Omental fat pad (tissue), 4 donors: ENCODE results near the gene RCSD1. TPM values are rescaled to one million over a fixed set of nuclear protein-coding genes. Genes with fewer than 3 reads are reported as not detected.

Experiments
- ATAC-seq: fragments of 150-250 bp; one replicate; pipeline ENCODE4 v1.9.1; 2016; ENCODE audit warnings: mild to moderate bottlenecking, moderate library complexity; ENCODE audit not compliant: low FRiP score
- DNase-seq: peaks from one replicate; pipeline ENCODE4 v3.0.0-alpha.2; 2019; ENCODE audit warnings: low spot score
- total RNA-seq, 4 donors: library from RNA; depleted of rRNA; stranded (reverse); fragments of >200 nt; gene quantifications; one replicate each; pipeline ENCODE4 v1.1.0, GENCODE V29; 2016
- TF ChIP-seq, protein P1 (sequence below), 3 donors: fragments of 450-650 bp; IDR thresholded peaks; one replicate each; pipeline ENCODE4 v1.5.1; 2016 to 2017; ENCODE audit warnings: antibody characterized with exemption in 3 of 3, mild to moderate bottlenecking in 3 of 3, moderate library complexity in 2 of 3

RCSD1 gene
- total RNA-seq, 4 donors from 2014 or later, result 11.3 to 37.5 (median 16.2) TPM

DNA sequence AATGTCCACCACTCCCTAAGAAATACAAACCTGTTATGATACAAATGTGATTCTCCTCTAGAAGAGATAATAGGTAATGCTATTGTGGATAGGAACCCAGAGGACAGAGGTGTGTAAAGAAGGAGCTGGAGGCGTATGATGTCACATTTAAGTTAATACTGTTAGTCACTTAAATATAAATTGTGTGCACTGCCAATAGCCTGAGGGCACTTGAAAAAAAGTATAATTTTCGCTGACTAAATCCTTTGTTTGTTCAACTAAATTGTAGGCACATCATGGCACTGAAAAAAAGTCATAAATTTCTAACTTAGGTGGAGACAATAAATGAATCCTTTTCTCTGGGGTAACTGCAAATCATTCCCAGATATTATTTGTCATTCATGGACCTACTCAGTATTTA, 4.4 kb downstream of the RCSD1 start:
- TF ChIP-seq, protein P1, sequence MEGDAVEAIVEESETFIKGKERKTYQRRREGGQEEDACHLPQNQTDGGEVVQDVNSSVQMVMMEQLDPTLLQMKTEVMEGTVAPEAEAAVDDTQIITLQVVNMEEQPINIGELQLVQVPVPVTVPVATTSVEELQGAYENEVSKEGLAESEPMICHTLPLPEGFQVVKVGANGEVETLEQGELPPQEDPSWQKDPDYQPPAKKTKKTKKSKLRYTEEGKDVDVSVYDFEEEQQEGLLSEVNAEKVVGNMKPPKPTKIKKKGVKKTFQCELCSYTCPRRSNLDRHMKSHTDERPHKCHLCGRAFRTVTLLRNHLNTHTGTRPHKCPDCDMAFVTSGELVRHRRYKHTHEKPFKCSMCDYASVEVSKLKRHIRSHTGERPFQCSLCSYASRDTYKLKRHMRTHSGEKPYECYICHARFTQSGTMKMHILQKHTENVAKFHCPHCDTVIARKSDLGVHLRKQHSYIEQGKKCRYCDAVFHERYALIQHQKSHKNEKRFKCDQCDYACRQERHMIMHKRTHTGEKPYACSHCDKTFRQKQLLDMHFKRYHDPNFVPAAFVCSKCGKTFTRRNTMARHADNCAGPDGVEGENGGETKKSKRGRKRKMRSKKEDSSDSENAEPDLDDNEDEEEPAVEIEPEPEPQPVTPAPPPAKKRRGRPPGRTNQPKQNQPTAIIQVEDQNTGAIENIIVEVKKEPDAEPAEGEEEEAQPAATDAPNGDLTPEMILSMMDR (IDR thresholded peaks at IDR 0.05), result no peak
- ATAC-seq (no peak), DNase-seq (no peak)

DNA sequence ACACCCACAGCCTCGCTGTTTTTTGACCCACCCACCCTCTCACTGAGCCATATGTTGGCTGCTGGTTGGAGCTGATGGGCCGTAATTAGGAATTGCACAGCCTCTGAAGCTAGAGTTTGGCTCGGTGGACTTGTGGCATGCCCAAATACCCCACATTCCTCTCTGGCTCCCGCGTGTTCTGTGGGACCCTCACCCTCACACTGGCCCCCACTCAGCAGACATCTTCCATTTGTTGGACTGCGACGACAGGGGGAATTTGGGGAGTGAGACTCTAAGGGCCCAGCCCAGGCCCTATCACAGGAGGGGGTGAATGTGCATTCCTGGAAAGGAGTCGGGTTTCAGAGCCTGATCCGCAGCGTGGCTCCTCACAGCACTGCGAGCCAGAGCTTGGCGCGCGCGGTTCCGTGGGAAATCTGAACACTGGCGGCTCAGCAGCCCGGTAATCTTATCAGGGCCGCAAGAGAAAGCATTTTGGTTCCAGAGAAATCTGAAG, 5.2 kb downstream of the RCSD1 start:
- TF ChIP-seq, protein P1 (IDR thresholded peaks at IDR 0.05), result no peak
- no peak for DNase-seq
- ATAC-seq, result peak; percentile 77

DNA sequence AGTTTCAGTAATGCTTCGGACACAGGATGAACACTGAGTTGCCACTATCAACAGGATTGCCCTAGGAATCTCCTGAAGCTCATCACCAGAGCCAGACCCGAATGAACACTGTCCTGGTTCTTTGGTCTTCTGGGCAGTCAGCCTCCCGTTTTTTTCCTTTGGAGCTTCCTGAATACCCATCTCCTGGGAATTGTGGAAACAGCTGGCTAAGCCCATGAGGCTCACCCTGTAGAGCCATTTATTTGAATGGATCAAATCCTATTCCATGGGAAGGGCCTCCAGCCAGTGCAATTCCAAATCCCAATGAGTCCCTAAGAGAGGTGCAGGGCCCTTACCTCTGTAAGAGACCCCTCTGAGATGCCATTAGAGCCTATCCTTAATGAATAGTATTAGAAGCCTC, 5.9 kb downstream of the RCSD1 start:
- DNase-seq, result no peak
- no peak for ATAC-seq
- TF ChIP-seq, protein P1 (IDR thresholded peaks at IDR 0.05), result no peak

DNA sequence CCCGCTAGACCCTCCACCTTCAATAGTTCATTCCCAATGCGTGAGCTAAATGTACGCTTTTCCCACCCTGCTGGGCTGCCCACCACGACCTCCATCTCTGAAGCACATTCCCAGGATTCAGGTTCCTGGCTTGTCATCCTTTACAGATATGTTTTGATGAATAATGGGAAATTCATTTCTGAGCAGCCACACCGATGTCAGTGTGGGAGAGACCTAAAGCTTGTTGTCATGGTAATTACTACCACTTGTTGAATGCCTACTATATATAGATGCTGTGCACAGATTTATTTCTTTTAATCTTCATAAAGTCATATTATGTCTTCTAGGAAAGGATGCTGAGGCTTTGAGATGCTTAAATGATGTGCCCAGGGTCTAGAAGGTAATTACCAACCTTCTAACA, 8.0 kb downstream of the RCSD1 start:
- DNase-seq, result no peak
- ATAC-seq, result no peak
- TF ChIP-seq, protein P1 (IDR thresholded peaks at IDR 0.05), result no peak

DNA sequence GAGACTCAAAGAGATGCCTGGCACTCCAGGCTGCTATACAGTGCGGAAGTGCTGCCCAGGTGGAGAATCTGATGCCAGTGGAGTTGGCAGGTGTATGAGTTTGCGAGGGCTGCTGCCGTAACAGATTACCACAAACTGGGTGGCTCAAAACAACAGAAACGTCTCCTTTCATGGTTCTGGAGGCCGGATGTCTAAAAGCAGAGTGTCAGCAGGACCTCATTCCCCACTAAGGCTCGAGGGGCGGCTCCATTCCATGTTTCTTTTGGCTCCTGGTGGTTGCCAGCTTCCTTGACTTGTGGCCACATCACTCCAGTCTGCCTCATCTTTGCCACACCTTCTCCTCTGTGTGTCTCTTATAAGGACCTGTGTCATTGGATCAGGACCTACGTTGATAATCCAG, 10.0 kb downstream of the RCSD1 start:
- ATAC-seq (no peak), DNase-seq (no peak)
- TF ChIP-seq, protein P1 (IDR thresholded peaks at IDR 0.05), result no peak

DNA sequence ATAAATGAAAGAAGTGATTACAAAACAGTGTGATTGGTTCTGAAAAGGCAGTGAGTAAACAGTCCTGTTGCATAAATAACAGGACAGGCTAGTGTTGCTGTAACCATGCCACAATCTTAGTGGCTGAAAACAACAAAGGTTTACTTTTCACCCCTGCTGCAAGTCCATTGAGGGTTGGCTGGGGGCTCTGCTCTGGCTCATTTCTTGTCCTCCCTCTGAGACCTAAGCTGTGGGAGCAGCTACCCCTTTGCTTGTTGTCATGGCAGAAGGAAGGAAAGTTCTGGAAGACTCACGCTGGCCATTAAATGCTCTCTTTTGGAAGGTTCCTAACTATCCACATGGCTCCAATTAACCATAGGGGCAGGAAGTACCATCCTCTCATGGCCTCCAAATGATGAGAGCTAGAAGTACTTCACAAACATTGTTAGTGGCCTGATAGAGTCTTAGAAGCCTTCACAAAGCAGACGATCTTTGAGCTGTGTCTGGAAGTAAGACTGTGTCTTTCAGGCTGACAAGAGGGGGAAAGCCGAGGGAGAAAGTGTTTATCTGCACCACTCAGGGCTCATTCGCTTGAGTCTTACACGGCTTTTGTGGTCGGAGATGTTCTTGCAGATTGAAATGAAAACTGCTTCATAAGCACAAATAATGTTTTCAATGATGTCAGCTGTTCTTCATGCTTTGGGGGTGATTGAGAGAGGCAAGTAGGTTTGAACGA, 11.9 kb downstream of the RCSD1 start:
- no peak for DNase-seq
- ATAC-seq, result no peak

DNA sequence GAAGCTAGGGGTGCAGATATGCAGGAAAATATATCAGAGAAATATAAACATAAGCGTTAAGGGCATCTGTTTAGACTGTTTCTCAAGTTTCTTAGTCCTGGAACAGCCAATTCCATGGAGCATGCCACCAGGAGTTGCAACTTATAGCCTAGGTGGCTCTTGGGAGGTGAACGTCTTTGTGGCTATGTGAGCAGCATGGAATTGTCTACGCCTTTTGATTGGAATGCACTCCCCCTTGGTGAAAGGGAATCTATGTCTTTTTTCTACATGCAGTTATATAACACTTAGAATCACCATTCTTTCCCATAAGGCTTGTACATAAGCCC, 12.4 kb downstream of the RCSD1 start:
- TF ChIP-seq, protein P1 (IDR thresholded peaks at IDR 0.05), result no peak
- DNase-seq, result no peak
- ATAC-seq, result no peak

More for the DNA sequence above, 11.9 kb downstream of the RCSD1 start:
- TF ChIP-seq, protein P1 (IDR thresholded peaks at IDR 0.05), result no peak
